K562 (cell line): ENCODE measurements around the gene LTA4H. TPM values are rescaled to one million over a fixed set of nuclear protein-coding genes. Genes with fewer than 3 reads are reported as not detected.

ENCODE experiments used
- ATAC-seq: fragments of 200-7000 bp; cut with Tn5 transposase; 3 replicates; pipeline ENCODE4 v1.9.1; 2020; ENCODE audit warnings: moderate library complexity
- BruUV-seq: library from RNA; stranded (reverse); fragments of 400-500 nt; replicated peaks from 2 replicates; lab custom pipeline; 2021; lab: Mats Ljungman, UMichigan
- CTCF ChIA-PET: fragments of 300-600 bp; formaldehyde crosslinking; extraction: SDS; loops from one replicate; lab custom pipeline; 2021; ENCODE audit warnings: low intra/inter-chr PET ratio; lab: Yijun Ruan, JAX
- POLR2A ChIA-PET: fragments of 300-600, 350-650 bp; sonication (Branson Sonifier 250); formaldehyde crosslinking; extraction: SDS; loops from one replicate; lab custom pipeline; 2021; ENCODE audit warnings: antibody characterized with exemption, inconsistent platforms; lab: Yijun Ruan, JAX
- DNase-seq, 4 experiments: peaks; one replicate each; pipeline versions ENCODE4 v3.0.0 to v3.0.0-alpha.2; 2011 to 2018; ENCODE audit warnings: low spot score in 3 of 4, mixed read lengths in 3 of 4; ENCODE audit errors: extremely low read depth in 1 of 4
- FAIRE-seq: peaks from 2 replicates; lab custom pipeline; 2011; peaks lifted over from hg19 to GRCh38; lab: Jason Lieb, UNC
- H2AFZ ChIP-seq: 2 replicates; pipeline ENCODE4 v1.6.0; 2011; ENCODE audit warnings: low read depth, low read length, control low read depth, inconsistent platforms
- H3K27ac ChIP-seq: fragments of 200-600 bp; 3 replicates; pipeline ENCODE4 v1.8.0; 2011; ENCODE audit warnings: low read depth, mild to moderate bottlenecking, control low read depth, inconsistent platforms, low read length, moderate library complexity, mixed read lengths; ENCODE audit errors: extremely low read depth
- H3K27me3 ChIP-seq, 2 experiments: fragments of 300-600 bp in 1 of 2; 2 replicates in 1 of 2; 3 replicates in 1 of 2; pipeline versions ENCODE4 v1.6.0 to v1.8.0; 2011; ENCODE audit warnings: inconsistent platforms in 2 of 2, low read length in 2 of 2, mild to moderate bottlenecking in 1 of 2, mixed read lengths in 1 of 2, moderate library complexity in 1 of 2; ENCODE audit not compliant: control insufficient read depth in 2 of 2, insufficient read depth in 2 of 2
- H3K36me3 ChIP-seq: fragments of 300-600 bp; 3 replicates; pipeline ENCODE4 v1.8.0; 2011; ENCODE audit warnings: mild to moderate bottlenecking, low read length, inconsistent platforms; ENCODE audit not compliant: control insufficient read depth, insufficient read depth
- H3K4me1 ChIP-seq, 2 experiments: fragments of 200-600 bp in 1 of 2; replicated peaks in 1 of 2; 2 replicates in 1 of 2; 3 replicates in 1 of 2; pipeline versions ENCODE4 v1.5.1 to v1.8.0; 2011; ENCODE audit warnings: inconsistent platforms in 2 of 2, low read length in 2 of 2, mild to moderate bottlenecking in 1 of 2, mixed read lengths in 1 of 2, moderate library complexity in 1 of 2; ENCODE audit not compliant: control insufficient read depth in 2 of 2, insufficient read depth in 2 of 2
- H3K4me2 ChIP-seq: 2 replicates; pipeline ENCODE4 v1.6.1; 2011; ENCODE audit warnings: low read length, control low read depth, inconsistent platforms, mixed read lengths; ENCODE audit not compliant: insufficient read depth
- H3K4me3 ChIP-seq: fragments of 200-600 bp; sonication (generic), shearing (Covaris generic); 2 replicates; pipeline ENCODE4 v1.5.1; 2016; ENCODE audit warnings: control low read depth, inconsistent platforms
- H3K79me2 ChIP-seq: fragments of 200-600 bp; 3 replicates; pipeline ENCODE4 v1.8.0; 2011; ENCODE audit warnings: low read length, inconsistent platforms; ENCODE audit not compliant: control insufficient read depth, insufficient read depth
- H3K9ac ChIP-seq, 2 experiments: 2 replicates each; pipeline versions ENCODE4 v1.6.0 to v1.6.1; 2011; ENCODE audit warnings: low read depth in 2 of 2, low read length in 2 of 2, control low read depth in 1 of 2, inconsistent platforms in 1 of 2, mild to moderate bottlenecking in 1 of 2, mixed read lengths in 1 of 2; ENCODE audit not compliant: insufficient read depth in 1 of 2
- H3K9me1 ChIP-seq: one replicate; pipeline ENCODE4 v1.6.0; 2011; ENCODE audit warnings: inconsistent platforms, mild to moderate bottlenecking, low read length, moderate library complexity; ENCODE audit not compliant: control insufficient read depth, insufficient read depth
- H3K9me3 ChIP-seq: replicated peaks from 2 replicates; pipeline ENCODE4 v1.5.1; 2011; ENCODE audit warnings: low read depth, low read length, inconsistent platforms; ENCODE audit not compliant: control insufficient read depth, insufficient read depth
- H4K20me1 ChIP-seq: replicated peaks from 2 replicates; pipeline ENCODE4 v1.6.1; 2011; ENCODE audit warnings: low read length, inconsistent platforms, mixed read lengths; ENCODE audit not compliant: control insufficient read depth, insufficient read depth
- MCM5 ChIP-seq: fragments of 450-650 bp; IDR thresholded peaks from 2 replicates; pipeline ENCODE4 v1.6.1; 2016; ENCODE audit warnings: low read depth
- MNT ChIP-seq, 2 experiments: fragments of 450-650 bp; conservative IDR thresholded peaks; 2 replicates each; pipeline ENCODE4 v1.6.1; 2017; ENCODE audit warnings: mild to moderate bottlenecking in 2 of 2, moderate library complexity in 2 of 2
- POLR2H ChIP-seq: IDR thresholded peaks from 2 replicates; pipeline ENCODE4 v1.6.1; 2016; ENCODE audit warnings: missing genetic modification characterization, low read depth, mild to moderate bottlenecking, control low read depth, missing compliant biosample characterization, moderate library complexity
- SMAD1 ChIP-seq: fragments of 150-350 bp; IDR thresholded peaks from 2 replicates; pipeline ENCODE4 v1.6.1; 2014; ENCODE audit warnings: low read length, low read depth; ENCODE audit not compliant: partially characterized antibody
- ZNF583 ChIP-seq: fragments of 250-450 bp; sonication (Bioruptor Pico); IDR thresholded peaks from 2 replicates; pipeline ENCODE4 v1.4.0; 2020
- ZNF586 ChIP-seq: fragments of 450-650 bp; formaldehyde crosslinking; conservative IDR thresholded peaks from 2 replicates; pipeline ENCODE4 v1.4.0; 2020; ENCODE audit warnings: mild to moderate bottlenecking, moderate library complexity
- WGBS: fragments of 100-300 bp; shearing (Covaris generic); methylation state at CpG from one replicate; pipeline ENCODE4 v1.1.6; 2016; ENCODE audit warnings: low coverage, mixed read lengths; ENCODE audit not compliant: insufficient coverage; ENCODE audit errors: missing lambda C conversion rate; 5-methylcytosine and 5-hydroxymethylcytosine counted together
- in situ Hi-C: fragments of 300-500 bp; cut with MboI; formaldehyde crosslinking; loops from 4 replicates; pipeline ENCODE4 v1.15.0; 2018; ENCODE audit warnings: inconsistent platforms, mixed read lengths
- intact Hi-C: fragments of 100-400 bp; cut with micrococcal nuclease; formaldehyde crosslinking; loops from 2 replicates; pipeline ENCODE4 v1.14.2; 2022
- polyA plus RNA-seq, 8 experiments: library from polyadenylated mRNA; depleted of rRNA in 4 of 8; stranded (reverse) in 5 of 8; unstranded in 3 of 8; fragments of >200 nt; fragmentation: Nextera tagmentation in 2 of 8; fragmentation: Illumina TruSeq in 1 of 8; extraction: Ambion mirVana in 2 of 8; extraction: Trizol in 1 of 8; gene quantifications; 2 replicates each; pipeline versions ENCODE4 v1.2.1 to v1.2.3, GENCODE V29; 2011 to 2014; ENCODE audit warnings: inconsistent platforms in 1 of 8, missing spikeins in 1 of 8
- total RNA-seq, 7 experiments: library from RNA; depleted of rRNA in 6 of 7; stranded (reverse); fragments of >200 nt in 6 of 7; fragmentation: Illumina TruSeq in 2 of 7; extraction: Trizol in 2 of 7; gene quantifications; 2 replicates each; pipeline versions ENCODE4 v1.2.1 to v1.2.3, GENCODE V29; 2011 to 2021; ENCODE audit warnings: low replicate concordance in 1 of 7
- TF ChIP-seq, protein P1 (sequence below): IDR thresholded peaks from 2 replicates; pipeline ENCODE4 v1.6.1; 2012; ENCODE audit warnings: low read depth, low read length, improper control_type of control experiment, borderline replicate concordance

The LTA4H gene
- total and polyA plus RNA-seq, 9 of the 15 experiments (the other 6 are each of a cell fraction or from before 2014, with no cell fraction given) = 25.2 to 58.1 (median 40.5) TPM

DNA sequence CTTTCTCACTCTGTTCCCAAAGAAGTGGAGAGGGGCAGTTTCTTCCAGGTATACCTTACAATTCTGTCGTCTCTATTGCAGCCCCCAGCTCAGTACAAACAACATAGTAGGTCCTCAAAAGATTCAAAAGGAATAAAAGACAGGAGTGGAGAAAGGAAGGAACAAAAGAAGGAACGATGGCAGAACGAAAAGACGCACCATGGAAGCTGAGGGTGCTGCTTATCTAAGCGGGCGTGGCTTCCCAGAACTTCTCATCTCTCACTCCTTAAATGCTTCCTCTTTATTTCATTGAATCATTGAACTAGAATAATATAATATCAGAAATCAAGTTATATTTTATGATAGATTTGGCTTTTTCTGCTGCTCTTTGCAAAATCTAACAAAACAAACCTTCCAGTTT lies 13.7 kb upstream of the LTA4H start:
- Histone ChIP-seq H3K4me2 (peak overlapping the region; percentile 38; the same call in 1 of the 2 replicates), H4K20me1 (no peaks in the 10 kb centered on the region), H2AFZ (no peak overlapping the region), H3K36me3 (no peaks in the 10 kb centered on the region), H3K9me3 (no peaks in the 10 kb centered on the region), H3K9ac (no peak overlapping the region), H3K27ac (no peak overlapping the region), H3K4me3 (no peak overlapping the region), H3K4me1 (peaks cover 0 to 21% of the 10 kb centered on the region in 2 experiments; a peak in 4 of 5 replicates), H3K79me2 (no peaks in the 10 kb centered on the region), H3K9me1 (no peaks in the 10 kb centered on the region), H3K27me3 (no peaks in the 10 kb centered on the region)
- intact Hi-C loops = no loop called here
- in situ Hi-C loops = no loop called here
- no peak for FAIRE-seq
- no peak for ATAC-seq
- no TSS peak for BruUV-seq
- no peak for TF ChIP-seq ZNF586 (CRISPR knock-in tag)
- TF ChIP-seq ZNF583 (CRISPR knock-in tag) = no peak
- TF ChIP-seq MNT (conservative IDR thresholded peaks at IDR 0.05) = 0 out of 4 replicates have a peak, but pooled peaks of 1 of the 2 experiments have one; percentile 0
- TF ChIP-seq POLR2H (tag) = no peak
- no peak for TF ChIP-seq SMAD1
- no peak for TF ChIP-seq MCM5
- TF ChIP-seq, protein P1, sequence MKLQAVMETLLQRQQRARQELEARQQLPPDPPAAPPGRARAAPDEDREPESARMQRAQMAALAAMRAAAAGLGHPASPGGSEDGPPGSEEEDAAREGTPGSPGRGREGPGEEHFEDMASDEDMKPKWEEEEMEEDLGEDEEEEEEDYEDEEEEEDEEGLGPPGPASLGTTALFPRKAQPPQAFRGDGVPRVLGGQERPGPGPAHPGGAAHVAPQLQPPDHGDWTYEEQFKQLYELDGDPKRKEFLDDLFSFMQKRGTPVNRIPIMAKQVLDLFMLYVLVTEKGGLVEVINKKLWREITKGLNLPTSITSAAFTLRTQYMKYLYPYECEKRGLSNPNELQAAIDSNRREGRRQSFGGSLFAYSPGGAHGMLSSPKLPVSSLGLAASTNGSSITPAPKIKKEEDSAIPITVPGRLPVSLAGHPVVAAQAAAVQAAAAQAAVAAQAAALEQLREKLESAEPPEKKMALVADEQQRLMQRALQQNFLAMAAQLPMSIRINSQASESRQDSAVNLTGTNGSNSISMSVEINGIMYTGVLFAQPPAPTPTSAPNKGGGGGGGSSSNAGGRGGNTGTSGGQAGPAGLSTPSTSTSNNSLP = no peak
- ChIA-PET POLR2A (interaction anchor here (0.6 kb wide), 1 partner anchor 55 kb away, joined by 3 read pairs; no protein-coding TSS in a partner anchor), CTCF (no interaction called here)
- DNase-seq = no peak
- WGBS = 1% methylated on average over 6 of the region's 6 CpGs
